Fibroblast of peridontal ligament (primary cell): ENCODE data around the gene CDC25B.
"Not testable (repeated sequence)": the region's sequence is repeated elsewhere in the genome, so short reads cannot be mapped to it uniquely, and the experiment has no call there.

Experiments used
- DNase-seq: peaks from one replicate; pipeline ENCODE4 v3.0.0-alpha.2; 2010; ENCODE audit errors: extremely low read depth

Gene CDC25B

DNA sequence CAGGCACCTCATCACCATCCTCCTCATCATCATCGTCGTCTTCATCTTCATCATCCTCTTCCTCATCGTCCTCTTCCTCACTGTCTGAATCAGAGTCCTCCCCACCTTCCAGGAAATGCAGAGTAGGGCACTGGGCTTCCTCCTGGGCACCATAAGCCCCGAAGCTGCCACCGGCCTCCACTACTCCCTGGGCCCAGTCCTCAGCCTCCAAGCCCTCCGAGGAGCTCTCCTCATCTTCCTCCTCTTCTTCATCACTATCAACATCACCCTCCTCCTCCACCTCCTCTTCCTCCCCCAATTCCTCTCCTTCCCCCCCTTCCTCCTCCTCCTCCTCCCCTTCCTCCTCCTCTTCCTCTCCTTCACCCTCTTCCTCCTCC is 11.3 kb upstream of the CDC25B start:
- DNase-seq: no peak

DNA sequence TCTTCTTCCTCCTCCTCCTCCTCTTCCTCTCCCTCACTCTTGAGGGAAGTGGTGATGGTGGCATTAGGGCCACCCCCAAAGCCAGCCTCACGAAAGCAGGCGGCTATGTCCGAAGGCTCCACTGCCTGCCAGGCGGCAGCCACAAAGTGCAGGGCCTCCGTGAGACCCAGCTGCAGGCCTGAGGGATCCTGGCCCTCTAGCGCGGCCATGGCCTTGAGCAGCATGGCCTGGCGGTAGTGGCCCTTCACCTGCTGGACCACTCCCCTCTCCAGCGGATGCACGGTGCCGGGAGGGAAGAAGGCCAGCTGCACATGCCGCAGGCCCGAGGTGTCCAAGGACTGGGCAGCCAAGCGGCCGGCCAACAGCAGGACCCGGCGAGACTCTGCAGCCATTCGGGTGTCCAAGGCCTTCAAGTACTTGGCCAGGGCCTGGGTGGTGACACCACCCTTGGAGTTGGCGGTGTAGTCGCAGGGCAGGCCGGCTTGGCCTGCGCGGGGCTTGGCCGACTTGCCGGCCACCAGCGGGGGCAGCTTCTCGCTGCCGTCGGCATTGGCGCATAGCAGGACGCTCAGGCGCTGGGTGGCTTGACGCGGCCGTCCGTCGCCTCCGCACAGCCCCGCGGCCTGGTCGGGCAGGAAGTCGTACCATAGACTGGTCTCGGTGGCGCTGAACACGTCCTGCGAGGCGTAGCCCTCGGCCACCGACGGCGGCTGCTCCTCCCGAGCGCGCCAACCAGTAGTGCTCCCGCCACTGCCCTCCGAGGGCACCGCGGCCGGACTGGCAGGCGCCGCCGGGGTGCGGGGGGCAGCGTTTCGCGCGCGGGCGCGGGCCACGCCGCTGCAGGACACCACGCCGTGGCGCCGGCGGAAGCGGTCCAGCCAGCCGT is 10.6 kb upstream of the CDC25B start:
- no peak for DNase-seq

DNA sequence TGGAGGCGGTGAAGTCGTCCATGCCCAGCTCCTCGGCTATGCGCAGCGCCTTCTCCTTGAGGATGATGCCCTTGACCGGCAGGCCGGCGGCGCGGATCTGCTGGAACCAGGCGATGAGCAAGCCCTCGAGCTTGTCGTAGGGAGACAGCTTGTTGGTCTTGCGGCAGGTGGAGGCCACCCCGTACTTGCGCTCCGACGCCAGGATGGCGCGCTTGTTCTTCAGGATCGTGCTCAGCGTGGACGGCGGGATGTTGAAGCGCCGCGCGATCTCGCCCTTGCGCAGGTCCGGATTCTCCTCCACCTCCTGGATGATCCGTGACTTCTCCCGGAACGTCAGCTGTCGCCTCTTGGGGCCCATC is 10.0 kb upstream of the CDC25B start:
- peak; percentile 52 for DNase-seq

DNA sequence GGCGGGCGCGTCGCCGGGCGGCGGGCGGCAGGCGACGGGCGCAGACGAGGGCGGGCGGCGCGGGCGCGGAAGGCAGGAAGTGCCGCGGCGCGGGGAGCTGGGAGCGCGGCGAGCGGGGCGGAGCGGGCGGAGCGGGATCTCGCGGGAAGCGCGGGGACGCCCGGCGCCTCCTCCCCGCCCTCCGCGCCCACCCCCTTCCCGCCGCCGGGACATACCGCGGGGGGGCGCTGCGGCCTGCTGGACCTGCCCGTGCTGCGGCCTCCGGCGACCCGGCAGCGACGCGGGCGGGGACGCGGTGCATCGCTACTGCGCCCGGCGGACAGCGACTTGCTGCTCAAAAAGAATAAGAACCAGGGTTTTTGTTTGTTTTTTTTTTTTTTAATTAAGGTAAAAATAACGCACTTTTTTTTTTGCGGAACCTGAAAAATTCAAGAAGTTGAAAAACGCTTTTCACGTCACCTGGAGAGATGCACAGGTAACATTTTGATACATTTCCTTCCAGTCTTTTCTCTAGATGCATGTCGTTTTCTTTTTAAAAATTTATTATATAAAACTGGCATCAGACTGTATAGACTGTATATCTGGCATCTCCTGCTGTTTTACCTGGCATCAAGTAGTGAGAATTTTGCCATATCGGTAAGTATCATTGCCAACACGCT is 9.3 kb upstream of the CDC25B start, which contains the start of gene CENPB:
Gene CENPB, minus strand, starts transcription at position 76 of the 659 bp plus-strand sequence. CDS start 257 bp downstream, outside the sequence.
- peak; percentile 71 for DNase-seq

DNA sequence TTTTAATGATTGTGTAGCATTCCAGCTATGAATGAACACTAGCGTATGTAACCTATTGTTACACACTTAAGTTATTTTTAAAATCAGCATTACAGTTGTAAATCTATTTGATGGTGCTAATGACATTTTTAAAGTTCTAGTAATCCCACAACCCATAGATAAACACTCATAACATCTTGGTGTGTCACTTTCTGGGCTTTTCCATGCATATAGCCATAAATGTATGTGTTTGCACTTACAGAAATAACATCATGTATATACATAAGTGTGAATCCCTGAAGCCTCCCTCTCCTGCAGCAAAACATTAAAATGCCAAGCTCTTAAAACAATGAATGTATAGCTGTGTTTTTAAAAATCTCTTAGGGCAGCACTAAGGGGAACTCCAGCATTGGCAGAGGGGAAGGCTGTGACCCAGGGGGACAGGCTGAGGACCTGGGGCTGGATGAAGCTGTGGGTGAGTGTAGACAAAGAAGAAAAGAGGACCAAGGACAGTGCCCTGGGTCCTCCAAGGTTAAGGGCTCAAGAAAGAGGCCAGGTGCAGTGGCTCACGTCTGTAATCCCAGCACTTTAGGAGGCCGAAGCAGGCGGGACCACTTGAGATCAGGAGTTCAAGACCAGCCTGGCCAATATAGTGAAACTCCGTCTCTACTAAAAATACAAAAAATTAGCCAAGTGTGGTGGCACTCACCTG is 8.6 kb upstream of the CDC25B start:
- DNase-seq: no peak

DNA sequence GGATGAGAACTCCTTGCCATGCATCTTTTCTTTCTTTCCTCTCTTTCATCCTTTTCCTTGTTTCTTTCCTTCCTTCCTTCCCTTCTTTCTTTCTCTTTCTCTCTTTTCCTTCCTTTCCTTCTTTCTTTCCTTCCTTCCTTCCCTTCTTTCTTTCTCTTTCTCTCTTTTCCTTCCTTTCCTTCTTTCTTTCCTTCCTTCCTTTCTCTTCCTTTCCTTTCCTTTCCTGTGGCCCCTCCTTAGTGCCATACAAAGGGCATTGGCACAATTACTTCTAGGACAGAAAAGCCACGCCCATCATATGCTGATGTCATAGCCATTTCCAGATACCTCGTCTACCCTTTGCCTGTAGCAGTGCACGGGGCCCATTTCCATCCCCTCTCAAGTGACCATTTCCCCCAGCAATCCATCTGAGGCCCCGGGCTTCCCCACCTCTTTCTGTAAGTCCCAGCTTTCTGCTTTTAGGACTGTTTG is 7.4 kb upstream of the CDC25B start:
- DNase-seq: no peak

DNA sequence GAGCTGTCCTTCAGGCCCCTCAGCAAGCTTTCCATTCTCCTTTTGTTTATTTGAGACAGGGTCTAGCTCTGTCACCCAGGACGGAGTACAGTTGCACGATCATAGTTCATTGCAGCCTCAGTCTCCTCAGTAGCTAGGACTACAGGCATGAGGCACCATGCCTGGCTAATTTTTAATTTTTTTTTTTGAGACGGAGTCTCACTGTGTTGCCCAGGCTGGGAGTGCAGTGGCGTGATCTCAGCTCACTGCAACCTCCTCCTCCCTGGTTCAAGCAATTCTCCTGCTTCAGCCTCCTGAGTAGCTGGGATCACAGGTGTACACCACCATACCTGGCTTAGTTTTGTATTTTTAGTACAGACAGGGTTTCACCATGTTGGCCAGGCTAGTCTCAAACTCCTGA is 6.9 kb upstream of the CDC25B start:
- DNase-seq: not testable (repeated sequence)

DNA sequence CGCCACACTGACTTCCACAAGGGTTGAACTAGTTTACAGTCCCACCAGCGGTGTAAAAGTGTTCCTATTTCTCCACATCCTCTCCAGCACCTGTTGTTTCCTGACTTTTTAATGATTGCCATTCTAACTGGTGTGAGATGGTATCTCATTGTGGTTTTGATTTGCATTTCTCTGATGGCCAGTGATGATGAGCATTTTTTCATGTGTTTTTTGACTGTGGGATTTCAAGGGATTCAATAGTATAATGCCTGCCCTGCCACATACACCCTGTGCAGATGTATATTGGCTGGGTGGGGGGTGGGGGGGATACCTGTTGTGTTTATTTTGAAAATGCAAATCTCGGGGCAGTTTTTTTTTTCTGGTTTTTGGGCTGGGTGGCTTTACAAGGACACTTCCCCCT is 1.9 kb upstream of the CDC25B start:
- not testable (repeated sequence) for DNase-seq

DNA sequence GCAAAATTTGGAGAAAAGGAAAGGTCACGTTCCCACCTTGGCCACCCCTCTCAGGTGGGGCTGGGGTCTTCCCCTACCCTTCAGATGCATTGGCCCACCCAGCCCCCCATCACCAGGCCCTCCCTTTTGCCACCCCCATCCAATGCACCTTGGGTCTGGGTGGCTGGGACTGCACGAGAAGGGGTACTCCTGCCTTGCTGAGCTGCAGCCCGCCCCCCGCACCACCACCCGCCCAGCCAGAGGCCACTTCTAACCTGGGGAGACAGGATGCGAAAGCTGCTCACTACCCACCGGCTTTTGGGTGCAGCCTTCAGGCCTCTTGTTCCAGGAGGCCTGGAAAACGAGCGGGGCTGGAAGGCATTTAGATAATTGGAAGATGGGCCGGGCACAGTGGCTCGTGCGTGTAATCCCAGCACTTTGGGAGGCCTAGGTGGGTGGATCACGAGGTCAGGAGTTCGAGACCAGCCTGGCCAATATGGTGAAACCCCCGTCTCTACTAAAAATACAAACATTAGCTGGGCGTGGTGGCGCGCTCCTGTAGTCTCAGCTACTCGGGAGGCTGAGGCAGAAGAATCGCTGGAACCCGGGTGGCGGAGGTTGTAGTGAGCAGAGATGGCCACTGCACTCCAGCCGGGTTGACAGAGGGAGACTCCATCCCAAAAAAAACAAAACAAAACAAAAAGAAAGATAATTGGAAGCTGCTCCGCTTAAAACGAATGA is 1.2 kb upstream of the CDC25B start:
- no peak for DNase-seq

DNA sequence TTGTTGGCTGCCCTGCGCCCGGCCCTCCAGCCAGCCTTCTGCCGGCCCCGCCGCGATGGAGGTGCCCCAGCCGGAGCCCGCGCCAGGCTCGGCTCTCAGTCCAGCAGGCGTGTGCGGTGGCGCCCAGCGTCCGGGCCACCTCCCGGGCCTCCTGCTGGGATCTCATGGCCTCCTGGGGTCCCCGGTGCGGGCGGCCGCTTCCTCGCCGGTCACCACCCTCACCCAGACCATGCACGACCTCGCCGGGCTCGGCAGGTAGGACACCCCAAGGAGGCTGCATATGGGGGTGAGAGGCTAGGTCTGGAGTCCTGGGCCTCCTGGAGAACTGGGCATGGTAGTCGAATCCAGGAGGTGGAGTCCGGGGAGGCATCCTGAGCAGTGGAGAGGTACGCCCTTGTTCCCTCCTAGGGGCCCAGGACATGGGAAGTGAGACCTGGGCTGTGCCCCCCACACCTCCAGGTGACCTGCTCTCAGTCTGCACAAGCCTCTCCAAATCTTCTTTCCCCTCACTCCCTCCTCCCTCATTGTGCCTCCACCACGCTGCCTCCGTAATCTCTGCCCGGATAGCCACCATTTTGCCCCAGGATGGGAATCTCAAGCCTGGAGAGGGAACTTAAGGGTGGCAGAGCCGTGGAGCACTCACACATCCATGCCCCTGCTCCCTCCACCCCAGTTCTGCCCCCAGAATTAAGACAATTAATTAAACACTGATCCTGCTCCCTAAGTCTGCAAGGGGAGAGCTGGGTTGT is 541 bp downstream of the CDC25B start:
- no peak for DNase-seq

DNA sequence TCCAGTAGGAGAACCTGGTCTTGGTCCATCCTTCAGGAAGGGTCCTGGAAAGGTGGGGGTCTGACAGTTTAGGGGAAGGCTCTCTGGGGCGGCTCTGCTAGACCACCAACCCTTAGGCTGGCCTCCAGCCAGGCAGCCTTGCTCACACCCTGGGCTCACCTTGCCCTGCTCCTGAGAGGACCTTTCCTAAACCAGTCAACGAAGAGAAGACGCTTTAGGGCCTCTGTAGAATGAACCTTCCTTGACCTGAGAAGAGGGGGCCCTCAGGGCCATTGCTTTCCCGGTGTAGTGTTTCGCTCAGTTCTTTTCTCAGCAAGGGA is 1.1 kb downstream of the CDC25B start:
- DNase-seq: no peak

DNA sequence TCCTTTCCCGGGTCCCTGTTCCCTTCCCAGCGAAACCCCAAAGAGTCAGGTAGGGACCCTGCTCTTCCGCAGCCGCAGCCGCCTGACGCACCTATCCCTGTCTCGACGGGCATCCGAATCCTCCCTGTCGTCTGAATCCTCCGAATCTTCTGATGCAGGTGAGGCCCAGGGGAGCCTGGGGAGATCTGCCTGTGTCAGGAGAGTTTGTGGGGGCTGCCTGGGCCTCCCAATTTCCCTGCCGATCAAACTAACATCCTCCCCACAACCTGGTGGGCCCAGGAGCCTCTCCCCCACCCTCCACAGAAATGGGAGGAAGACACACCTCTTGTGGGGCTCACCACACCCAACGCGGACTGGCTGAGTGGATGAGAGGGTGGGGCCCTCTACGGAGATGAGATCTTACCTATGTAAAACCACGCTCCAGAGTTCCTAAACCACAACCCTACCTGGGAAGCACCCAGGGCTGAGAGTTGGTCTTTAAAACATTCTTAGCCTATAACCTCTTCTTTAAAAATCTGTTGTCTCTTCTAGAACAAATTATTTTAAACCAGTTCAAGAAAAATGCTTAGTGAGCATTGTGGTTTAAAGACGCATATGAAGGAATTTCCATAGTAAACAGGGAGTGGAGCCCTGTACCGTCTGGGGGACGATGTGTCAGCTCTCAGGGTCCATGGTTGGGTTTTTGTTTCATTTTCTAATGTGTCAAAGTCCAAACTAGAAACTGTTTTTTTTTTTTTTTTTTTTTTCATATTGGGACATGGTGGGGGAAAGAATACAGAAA is 1.7 kb downstream of the CDC25B start:
- peak; percentile 46 for DNase-seq

DNA sequence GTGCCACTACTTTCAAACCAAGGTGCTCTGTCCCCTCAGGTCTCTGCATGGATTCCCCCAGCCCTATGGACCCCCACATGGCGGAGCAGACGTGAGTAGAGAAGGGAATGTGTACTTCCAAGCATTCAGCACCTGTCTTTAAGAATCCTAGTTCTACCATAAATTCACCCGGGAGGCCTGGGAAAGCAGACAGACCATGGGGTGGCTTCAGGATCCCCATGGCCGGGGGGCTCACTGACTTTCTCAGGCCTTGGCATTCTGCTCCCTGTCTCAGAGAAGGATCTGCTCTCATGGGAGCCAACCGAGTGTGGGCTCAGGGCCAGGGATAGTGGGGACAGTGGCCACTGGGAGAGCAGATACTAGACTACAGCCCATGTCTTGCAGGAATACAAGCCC is 2.3 kb downstream of the CDC25B start:
- no peak for DNase-seq

DNA sequence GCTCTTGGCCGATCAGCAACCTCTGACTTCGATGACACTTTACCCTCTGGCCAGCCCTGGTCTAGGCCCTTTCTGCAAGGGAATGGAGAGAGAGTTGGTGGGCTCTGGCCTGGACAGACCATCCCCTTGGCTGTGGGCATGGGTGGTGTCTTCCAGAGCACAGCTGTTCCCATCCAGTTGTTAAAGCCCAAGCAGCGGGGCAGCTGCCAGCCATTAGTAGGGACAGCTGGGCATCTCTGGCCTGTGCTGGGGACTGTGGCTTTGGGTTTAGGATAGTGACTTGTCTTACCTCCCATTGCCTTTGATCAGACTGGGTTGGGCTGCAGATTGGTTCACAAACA is 2.8 kb downstream of the CDC25B start:
- DNase-seq: no peak

DNA sequence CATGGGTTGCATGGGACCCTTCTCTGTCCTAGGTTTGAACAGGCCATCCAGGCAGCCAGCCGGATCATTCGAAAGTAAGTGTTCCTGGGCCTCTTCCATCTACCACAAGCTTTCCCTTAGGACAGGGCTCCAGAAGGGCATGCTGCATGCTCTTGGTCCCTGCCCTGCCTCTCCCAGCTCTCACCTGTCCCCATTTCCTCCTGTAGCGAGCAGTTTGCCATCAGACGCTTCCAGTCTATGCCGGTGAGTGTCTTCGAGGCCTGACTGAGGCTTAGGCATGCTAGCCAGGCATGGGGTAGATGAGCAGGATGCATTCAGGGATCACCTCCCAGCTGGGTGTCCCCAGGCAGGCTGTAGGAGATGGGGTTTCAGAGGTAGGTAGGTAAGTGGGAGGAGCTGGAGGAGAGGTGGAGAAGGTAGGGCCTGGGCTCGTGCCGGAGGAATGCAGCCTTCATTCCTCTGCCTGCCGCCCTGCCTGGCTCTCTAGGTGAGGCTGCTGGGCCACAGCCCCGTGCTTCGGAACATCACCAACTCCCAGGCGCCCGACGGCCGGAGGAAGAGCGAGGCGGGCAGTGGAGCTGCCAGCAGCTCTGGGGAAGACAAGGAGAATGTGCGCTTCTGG is 4.3 kb downstream of the CDC25B start:
- no peak for DNase-seq

DNA sequence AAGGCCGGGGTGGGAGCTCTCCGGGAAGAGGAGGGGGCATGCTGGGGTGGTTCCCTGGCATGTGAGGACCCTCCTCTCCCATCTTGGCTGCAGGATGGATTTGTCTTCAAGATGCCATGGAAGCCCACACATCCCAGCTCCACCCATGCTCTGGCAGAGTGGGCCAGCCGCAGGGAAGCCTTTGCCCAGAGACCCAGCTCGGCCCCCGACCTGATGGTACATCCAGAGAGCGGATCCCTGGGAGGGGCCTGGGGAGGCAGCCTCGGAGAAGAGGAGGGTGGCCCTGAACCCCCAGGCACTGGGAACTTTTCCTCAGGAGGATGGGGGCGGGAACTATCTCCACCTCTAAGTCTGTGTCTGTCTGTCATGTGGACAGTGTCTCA is 4.8 kb downstream of the CDC25B start:
- DNase-seq: no peak

DNA sequence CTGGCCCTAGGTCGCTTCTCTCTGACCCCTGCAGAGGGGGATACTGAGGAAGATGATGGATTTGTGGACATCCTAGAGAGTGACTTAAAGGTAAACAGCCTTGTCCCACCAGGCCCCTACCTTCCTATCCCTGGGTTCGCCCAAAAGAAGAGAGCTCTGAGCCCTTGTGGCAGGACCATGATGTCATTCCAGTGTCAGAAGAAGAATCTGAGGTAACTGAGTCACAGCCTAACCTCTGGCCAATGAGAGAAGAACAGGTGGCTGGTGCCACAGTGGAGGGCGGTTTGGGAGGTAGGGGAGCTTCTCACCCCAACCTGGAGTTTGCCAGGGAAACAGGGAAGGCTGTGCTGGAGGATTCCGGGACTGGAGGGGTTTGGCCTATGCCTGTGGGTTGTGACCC is 5.2 kb downstream of the CDC25B start:
- no peak for DNase-seq

DNA sequence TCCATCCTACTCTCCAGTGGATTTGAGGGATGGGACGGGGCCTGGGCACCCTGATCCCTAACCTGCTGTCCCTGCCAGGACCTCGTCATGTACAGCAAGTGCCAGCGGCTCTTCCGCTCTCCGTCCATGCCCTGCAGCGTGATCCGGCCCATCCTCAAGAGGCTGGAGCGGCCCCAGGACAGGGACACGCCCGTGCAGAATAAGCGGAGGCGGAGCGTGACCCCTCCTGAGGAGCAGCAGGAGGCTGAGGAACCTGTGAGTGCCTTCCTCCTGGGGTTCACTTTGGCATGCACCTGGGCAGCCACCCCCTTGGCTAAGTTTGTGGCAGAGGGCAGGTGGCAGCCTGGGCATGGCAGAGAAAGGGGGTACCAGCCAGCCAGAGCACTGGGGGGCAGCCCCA is 5.7 kb downstream of the CDC25B start:
- no peak for DNase-seq

DNA sequence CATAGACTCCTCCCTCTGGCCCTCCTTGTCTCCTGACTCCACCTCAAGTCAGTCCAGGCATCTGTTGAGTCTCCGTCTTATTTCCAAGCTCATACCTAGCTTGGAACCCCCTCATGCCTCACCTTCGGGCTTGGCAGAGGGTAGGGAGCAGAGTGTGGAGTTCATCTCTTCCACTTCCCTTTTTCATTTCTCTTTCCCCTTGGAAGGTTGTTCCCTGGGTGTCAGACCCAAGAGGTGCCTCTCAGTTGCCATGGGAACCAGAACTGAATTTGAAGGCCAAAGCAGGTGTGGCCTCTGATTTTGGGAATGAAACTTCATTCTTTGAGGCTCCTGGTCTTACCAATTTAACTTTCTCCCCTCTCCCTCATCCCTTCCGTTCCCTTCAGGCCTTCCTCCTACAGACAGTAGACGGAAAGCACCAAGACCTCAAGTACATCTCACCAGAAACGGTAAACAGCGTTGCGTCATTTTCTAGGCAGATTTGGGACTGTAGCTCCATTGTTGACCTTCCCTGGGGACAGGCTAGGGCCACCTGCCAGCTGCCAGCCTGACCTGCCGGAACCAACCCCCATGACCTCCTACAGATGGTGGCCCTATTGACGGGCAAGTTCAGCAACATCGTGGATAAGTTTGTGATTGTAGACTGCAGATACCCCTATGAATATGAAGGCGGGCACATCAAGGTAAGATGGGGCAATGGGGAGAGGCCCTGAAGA is 6.6 kb downstream of the CDC25B start:
- no peak for DNase-seq

DNA sequence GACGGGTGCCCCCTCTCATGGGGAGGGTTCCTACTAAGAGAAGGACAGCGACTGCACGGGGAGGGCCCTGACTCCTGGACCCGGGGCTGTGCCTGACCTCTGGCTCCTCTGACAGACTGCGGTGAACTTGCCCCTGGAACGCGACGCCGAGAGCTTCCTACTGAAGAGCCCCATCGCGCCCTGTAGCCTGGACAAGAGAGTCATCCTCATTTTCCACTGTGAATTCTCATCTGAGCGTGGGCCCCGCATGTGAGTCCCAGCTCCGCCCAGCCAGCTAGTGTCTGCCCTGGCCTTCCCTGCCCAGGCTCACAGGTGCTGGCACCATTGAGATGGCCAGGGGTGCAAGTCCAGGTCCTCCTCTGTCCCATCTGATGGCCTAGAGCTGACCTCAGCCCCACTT is 7.2 kb downstream of the CDC25B start:
- no peak for DNase-seq
